Measurements from ENCODE around the gene SLC25A25. TPM values are rescaled to one million over a fixed set of nuclear protein-coding genes. Genes with fewer than 3 reads are reported as not detected.
A peak's percentile ranks its signal among the peaks of the same experiment; 100 is the strongest.
"Not testable (repeated sequence)": the region's sequence is repeated elsewhere in the genome, so short reads cannot be mapped to it uniquely, and the experiment has no call there.

SLC25A25 gene
- 10.2 and 12.9 TPM in 2 replicates for polyA plus RNA-seq (2011; rRNA removed)
- polyA minus RNA-seq (2011; rRNA and poly(A)+ RNA removed) = 12.9 and 21.2 TPM in 2 replicates

GRCh38 chr9:128067645-128068385, at the start of gene SLC25A25:
TSS of gene SLC25A25 (plus strand) at chr9:128068232. CDS start at chr9:128068320, 88 bp downstream.
- DNase-seq (ENCODE audit: low read depth) = peak; percentile 95
- TF ChIP-seq CTCF (IDR thresholded peaks at IDR 0.05; ENCODE audit: insufficient read depth, low read depth, low read length) = no peak
- ChIA-PET POLR2A (interaction anchor here (0.7 to 1.0 kb wide), 2 partner anchors 13 to 33 kb away, joined by 3 to 7 read pairs; no protein-coding TSS in a partner anchor), CTCF (interaction anchor here (0.6 to 2.9 kb wide), 9 partner anchors 11 to 451 kb away, joined by 3 to 11 read pairs (median 3); no protein-coding TSS in a partner anchor)
- Histone ChIP-seq H3K4me3 (ENCODE audit: low read depth, low read length) (peak within 1 kb of the TSS; percentile 76), H3K36me3 (ENCODE audit: control insufficient read depth, insufficient read depth, low read length) (peaks cover 6% of the 10 kb centered on the region; the same call in 1 of the 2 replicates), H3K27me3 (ENCODE audit: control insufficient read depth, insufficient read depth, low read length) (no peaks in the 10 kb centered on the region)

- no peak for DNase-seq (ENCODE audit: low read depth)
- ChIA-PET CTCF (interaction anchor here (1.2 to 2.8 kb wide), 3 partner anchors 11 to 77 kb away, joined by 3 to 13 read pairs (median 5); no protein-coding TSS in a partner anchor), POLR2A (no interaction called here)
- Histone ChIP-seq H3K27me3 (ENCODE audit: control insufficient read depth, insufficient read depth, low read length) (no peaks in the 10 kb centered on the region), H3K4me3 (ENCODE audit: low read depth, low read length) (no peak overlapping the region), H3K36me3 (ENCODE audit: control insufficient read depth, insufficient read depth, low read length) (no peaks in the 10 kb centered on the region)
- TF ChIP-seq CTCF (IDR thresholded peaks at IDR 0.05; ENCODE audit: insufficient read depth, low read depth, low read length) = peak; percentile 31
Measured at GRCh38 chr9:128020692-128021091, 47.3 kb upstream of the SLC25A25 start.

- CTCF ChIA-PET = interaction anchor here (1.7 to 2.8 kb wide), 2 partner anchors 14 to 78 kb away, joined by 5 to 13 read pairs; no protein-coding TSS in a partner anchor
- no peak for TF ChIP-seq CTCF (IDR thresholded peaks at IDR 0.05; ENCODE audit: insufficient read depth, low read depth, low read length)
- Histone ChIP-seq H3K36me3 (ENCODE audit: control insufficient read depth, insufficient read depth, low read length) (no peaks in the 10 kb centered on the region), H3K27me3 (ENCODE audit: control insufficient read depth, insufficient read depth, low read length) (no peaks in the 10 kb centered on the region), H3K4me3 (ENCODE audit: low read depth, low read length) (no peak overlapping the region)
- no peak for DNase-seq (ENCODE audit: low read depth)
- POLR2A ChIA-PET = no interaction called here
Measured at GRCh38 chr9:128021098-128021497, 46.9 kb upstream of the SLC25A25 start.

- POLR2A ChIA-PET = no interaction called here
- CTCF ChIA-PET = interaction anchor here (1.0 to 5.5 kb wide), 3 partner anchors 8 to 80 kb away, joined by 3 to 29 read pairs (median 13); no protein-coding TSS in a partner anchor
- no peak for TF ChIP-seq CTCF (IDR thresholded peaks at IDR 0.05; ENCODE audit: insufficient read depth, low read depth, low read length)
Measured at GRCh38 chr9:128022886-128023285, 45.1 kb upstream of the SLC25A25 start.

GRCh38 chr9:128023671-128024070, 44.4 kb upstream of the SLC25A25 start:
- CTCF ChIA-PET = interaction anchor here (5.5 kb wide), 1 partner anchor 12 kb away, joined by 29 read pairs; no protein-coding TSS in a partner anchor
- H3K4me3 ChIP-seq (ENCODE audit: low read depth, low read length); H3K27me3 ChIP-seq (ENCODE audit: control insufficient read depth, insufficient read depth, low read length); POLR2A ChIA-PET; H3K36me3 ChIP-seq (ENCODE audit: control insufficient read depth, insufficient read depth, low read length); DNase-seq (ENCODE audit: low read depth): not testable (repeated sequence)

More at GRCh38 chr9:128022886-128023285, 45.1 kb upstream of the SLC25A25 start:
- no peak overlapping the region for H3K4me3 ChIP-seq (ENCODE audit: low read depth, low read length)
- H3K27me3 ChIP-seq (ENCODE audit: control insufficient read depth, insufficient read depth, low read length) = no peaks in the 10 kb centered on the region
- no peak for DNase-seq (ENCODE audit: low read depth)
- no peaks in the 10 kb centered on the region for H3K36me3 ChIP-seq (ENCODE audit: control insufficient read depth, insufficient read depth, low read length)

Measured in BJ (cell line).